GM20000 (cell line): ENCODE data around the gene TMEM263.

Experiments
- DNase-seq: peaks from one replicate; pipeline ENCODE4 v3.0.0; 2012; ENCODE audit warnings: low spot score
- TF ChIP-seq, protein P1 (sequence below): IDR thresholded peaks from 2 replicates; pipeline ENCODE4 v1.5.1; 2012; ENCODE audit warnings: mild to moderate bottlenecking, control low read depth; ENCODE audit errors: extremely low read depth, missing control alignments

The TMEM263 gene

DNA sequence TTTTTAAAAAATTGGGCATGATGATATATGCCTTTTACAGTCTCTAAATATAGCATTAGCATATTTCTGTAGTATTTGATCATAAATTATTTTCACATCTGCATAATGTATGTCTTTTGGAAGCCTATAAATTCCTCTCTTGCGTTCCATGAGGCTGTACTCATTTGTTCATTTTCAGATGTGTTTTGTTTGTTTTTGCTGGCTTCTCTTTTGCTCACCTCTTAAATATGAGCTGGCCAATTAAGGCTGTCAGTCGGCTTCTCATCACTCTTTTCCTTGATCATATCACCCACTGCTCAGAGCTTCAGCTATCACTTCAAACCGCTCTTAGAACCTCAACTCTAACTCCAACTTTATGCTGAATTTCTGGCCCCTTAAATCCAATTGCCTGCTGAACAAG is 6.6 kb downstream of the TMEM263 start:
- TF ChIP-seq, protein P1, sequence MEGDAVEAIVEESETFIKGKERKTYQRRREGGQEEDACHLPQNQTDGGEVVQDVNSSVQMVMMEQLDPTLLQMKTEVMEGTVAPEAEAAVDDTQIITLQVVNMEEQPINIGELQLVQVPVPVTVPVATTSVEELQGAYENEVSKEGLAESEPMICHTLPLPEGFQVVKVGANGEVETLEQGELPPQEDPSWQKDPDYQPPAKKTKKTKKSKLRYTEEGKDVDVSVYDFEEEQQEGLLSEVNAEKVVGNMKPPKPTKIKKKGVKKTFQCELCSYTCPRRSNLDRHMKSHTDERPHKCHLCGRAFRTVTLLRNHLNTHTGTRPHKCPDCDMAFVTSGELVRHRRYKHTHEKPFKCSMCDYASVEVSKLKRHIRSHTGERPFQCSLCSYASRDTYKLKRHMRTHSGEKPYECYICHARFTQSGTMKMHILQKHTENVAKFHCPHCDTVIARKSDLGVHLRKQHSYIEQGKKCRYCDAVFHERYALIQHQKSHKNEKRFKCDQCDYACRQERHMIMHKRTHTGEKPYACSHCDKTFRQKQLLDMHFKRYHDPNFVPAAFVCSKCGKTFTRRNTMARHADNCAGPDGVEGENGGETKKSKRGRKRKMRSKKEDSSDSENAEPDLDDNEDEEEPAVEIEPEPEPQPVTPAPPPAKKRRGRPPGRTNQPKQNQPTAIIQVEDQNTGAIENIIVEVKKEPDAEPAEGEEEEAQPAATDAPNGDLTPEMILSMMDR, result no peak
- no peak for DNase-seq

DNA sequence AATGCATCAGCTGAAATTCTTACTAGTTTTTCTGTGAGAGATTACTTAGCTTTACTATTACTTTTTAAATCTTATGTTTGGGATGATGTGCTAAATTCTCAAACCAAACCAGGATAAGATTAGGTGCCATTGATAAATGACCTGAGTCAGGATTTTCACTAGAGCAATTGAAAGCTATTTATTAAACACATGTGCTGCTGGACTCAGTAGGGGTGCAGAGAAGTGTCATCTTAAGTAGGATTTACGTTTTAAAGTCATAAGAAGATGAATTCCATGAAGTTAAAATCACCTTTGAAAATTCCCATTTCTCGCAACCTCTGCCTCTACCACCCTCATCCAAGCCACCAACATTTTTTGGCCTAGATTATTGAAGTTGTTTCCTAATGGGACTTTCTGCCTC is 8.8 kb downstream of the TMEM263 start:
- DNase-seq, result no peak
- TF ChIP-seq, protein P1, result no peak

- no peak for DNase-seq
- TF ChIP-seq, protein P1, result no peak
These were observed 15.4 kb downstream of the TMEM263 start for GRCh38 chr12:106971065-106971464.

DNA sequence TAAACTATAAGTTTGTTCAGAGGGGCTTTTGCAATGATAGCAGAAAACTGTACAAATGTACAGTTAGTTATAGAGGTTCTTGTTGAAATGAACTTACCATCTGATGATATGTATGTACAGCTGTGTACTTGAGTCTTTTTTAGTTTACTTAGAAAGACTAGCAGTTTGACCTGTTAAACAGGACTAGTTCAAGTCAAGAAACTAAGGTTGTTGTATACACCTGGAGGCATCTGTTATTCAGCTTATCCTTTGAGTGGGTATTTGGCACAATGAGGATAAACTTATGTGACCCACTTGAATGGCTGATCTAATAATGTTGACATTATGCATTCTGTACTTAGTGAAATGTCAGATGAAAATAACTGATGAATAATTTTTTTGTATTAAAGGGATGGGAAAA is 17.8 kb downstream of the TMEM263 start:
- TF ChIP-seq, protein P1, result no peak
- no peak for DNase-seq

- peak; percentile 35 for DNase-seq
- TF ChIP-seq, protein P1, result no peak
These were observed 18.8 kb downstream of the TMEM263 start for GRCh38 chr12:106974511-106974910.

DNA sequence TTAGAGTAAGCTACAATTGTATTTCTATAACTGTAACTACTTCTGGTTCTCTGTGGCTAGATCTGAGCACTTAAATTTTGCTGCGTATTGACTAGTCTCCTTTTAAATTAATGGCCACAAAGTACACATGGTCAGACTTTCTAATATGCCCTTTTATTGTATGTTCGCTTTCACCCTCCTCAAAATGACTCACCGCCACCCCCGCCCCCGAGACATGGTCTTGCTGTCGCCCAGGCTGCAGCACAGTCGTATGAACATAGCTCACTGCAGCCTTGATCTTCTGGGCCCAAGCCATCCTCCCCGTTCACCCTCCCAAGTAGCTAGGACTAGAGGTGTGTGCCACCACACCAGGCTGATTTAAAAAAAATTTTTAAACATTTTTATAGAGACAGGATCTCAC is 19.4 kb downstream of the TMEM263 start:
- no peak for DNase-seq
- TF ChIP-seq, protein P1, result no peak

DNA sequence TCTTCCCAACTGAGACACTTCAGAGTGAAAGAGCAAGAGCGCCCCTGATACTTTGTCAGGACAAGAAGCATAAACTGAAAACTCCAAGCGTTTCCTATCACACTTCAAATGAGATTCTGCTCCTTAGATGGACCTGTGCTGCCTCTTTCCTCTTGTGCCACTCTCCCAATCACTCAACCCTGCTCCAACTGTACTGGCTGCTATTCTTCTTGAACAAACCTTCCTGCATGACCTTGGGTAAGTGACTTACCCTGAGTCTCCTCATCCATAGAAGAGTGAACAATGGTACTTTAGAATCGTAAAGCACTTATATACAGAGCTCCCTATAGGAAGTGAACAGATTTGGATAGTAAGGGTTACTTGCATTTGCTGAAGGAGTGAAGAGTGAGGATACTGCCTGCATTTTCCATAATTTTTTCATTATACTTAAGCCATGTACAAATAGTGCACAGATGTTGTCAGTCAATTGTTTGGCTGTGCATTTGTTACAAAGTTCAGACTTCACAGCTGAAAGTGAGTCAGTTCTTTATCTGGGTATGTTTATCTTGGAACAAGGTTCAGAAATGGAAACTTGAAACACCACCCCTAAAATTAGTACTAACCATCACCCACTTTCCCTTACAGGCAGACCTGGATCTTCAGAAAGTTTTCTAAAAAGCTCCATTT is 20.4 kb downstream of the TMEM263 start:
- TF ChIP-seq, protein P1, result no peak
- no peak for DNase-seq
